H9 (cell line): ENCODE measurements around the gene ANKRD23. TPM values are rescaled to one million over a fixed set of nuclear protein-coding genes. Genes with fewer than 3 reads are reported as not detected.

Experiments used
- DNase-seq: peaks from one replicate; pipeline ENCODE4 v3.0.0-alpha.2; 2017
- H2AFZ ChIP-seq: one replicate; pipeline ENCODE4 v1.6.1; 2013; ENCODE audit warnings: mild to moderate bottlenecking, low read length, control low read depth, moderate library complexity
- H2AK5ac ChIP-seq: 2 replicates; pipeline ENCODE4 v1.6.1; 2013; ENCODE audit warnings: low read length, control low read depth, mixed read lengths; ENCODE audit not compliant: insufficient read length
- H2BK120ac ChIP-seq: one replicate; pipeline ENCODE4 v1.6.1; 2013; ENCODE audit warnings: low read depth, mild to moderate bottlenecking, low read length, control low read depth, inconsistent platforms; ENCODE audit not compliant: poor library complexity, severe bottlenecking
- H2BK12ac ChIP-seq: 2 replicates; pipeline ENCODE4 v1.6.1; 2013; ENCODE audit warnings: low read length, control low read depth, mixed read lengths, low read depth; ENCODE audit not compliant: insufficient read length
- H2BK15ac ChIP-seq: 2 replicates; pipeline ENCODE4 v1.6.1; 2013; ENCODE audit warnings: low read depth, low read length, control low read depth
- H2BK20ac ChIP-seq: one replicate; pipeline ENCODE4 v1.6.1; 2013; ENCODE audit warnings: low read depth, mild to moderate bottlenecking, low read length, control low read depth, inconsistent platforms; ENCODE audit not compliant: poor library complexity, severe bottlenecking
- H2BK5ac ChIP-seq: 2 replicates; pipeline ENCODE4 v1.6.1; 2013; ENCODE audit warnings: low read length, control low read depth, mixed read lengths; ENCODE audit not compliant: insufficient read length
- H3K14ac ChIP-seq: 2 replicates; pipeline ENCODE4 v1.6.1; 2013; ENCODE audit warnings: low read length, control low read depth; ENCODE audit not compliant: insufficient read depth
- H3K18ac ChIP-seq: 2 replicates; pipeline ENCODE4 v1.6.1; 2013; ENCODE audit warnings: low read depth, mild to moderate bottlenecking, mixed read lengths, low read length, control low read depth; ENCODE audit not compliant: insufficient read length
- H3K23ac ChIP-seq: 2 replicates; pipeline ENCODE4 v1.6.1; 2013; ENCODE audit warnings: low read length, control low read depth, mixed read lengths, low read depth; ENCODE audit not compliant: insufficient read length
- H3K23me2 ChIP-seq: 2 replicates; pipeline ENCODE4 v1.6.1; 2013; ENCODE audit warnings: low read depth, mild to moderate bottlenecking, mixed read lengths, low read length, control low read depth; ENCODE audit not compliant: insufficient read length, poor library complexity, severe bottlenecking
- H3K27ac ChIP-seq: 2 replicates; pipeline ENCODE4 v1.5.1; 2013; ENCODE audit warnings: low read length, control low read depth, mixed read lengths, low read depth; ENCODE audit not compliant: insufficient read length
- H3K27me3 ChIP-seq: 2 replicates; pipeline ENCODE4 v1.6.1; 2013; ENCODE audit warnings: low read length, control low read depth, inconsistent platforms; ENCODE audit not compliant: insufficient read depth
- H3K4ac ChIP-seq: 2 replicates; pipeline ENCODE4 v1.6.1; 2013; ENCODE audit warnings: low read depth, mild to moderate bottlenecking, control low read depth, inconsistent platforms, low read length, moderate library complexity
- H3K4me1 ChIP-seq: 2 replicates; pipeline ENCODE4 v1.6.1; 2013; ENCODE audit warnings: low read length, control low read depth, inconsistent platforms; ENCODE audit not compliant: insufficient read depth
- H3K4me2 ChIP-seq: 2 replicates; pipeline ENCODE4 v1.6.1; 2013; ENCODE audit warnings: low read length, control low read depth, mixed read lengths; ENCODE audit not compliant: insufficient read length, insufficient read depth
- H3K56ac ChIP-seq: 2 replicates; pipeline ENCODE4 v1.6.1; 2013; ENCODE audit warnings: low read depth, mild to moderate bottlenecking, mixed read lengths, low read length, control low read depth; ENCODE audit not compliant: insufficient read length
- H3K79me1 ChIP-seq: 2 replicates; pipeline ENCODE4 v1.6.1; 2013; ENCODE audit warnings: low read depth, mild to moderate bottlenecking, moderate library complexity, low read length, control low read depth, inconsistent platforms; ENCODE audit not compliant: insufficient read depth, poor library complexity, severe bottlenecking
- H3K79me2 ChIP-seq: 2 replicates; pipeline ENCODE4 v1.6.1; 2013; ENCODE audit warnings: low read length, control low read depth, inconsistent platforms; ENCODE audit not compliant: insufficient read depth
- H3K9ac ChIP-seq: 2 replicates; pipeline ENCODE4 v1.6.1; 2013; ENCODE audit warnings: low read length, control low read depth, mixed read lengths; ENCODE audit not compliant: insufficient read length; ENCODE audit errors: extremely low read depth
- H3K9me3 ChIP-seq: one replicate; pipeline ENCODE4 v1.6.1; 2013; ENCODE audit warnings: low read depth, low read length, inconsistent platforms; ENCODE audit not compliant: control insufficient read depth
- H3T11ph ChIP-seq: one replicate; pipeline ENCODE4 v1.6.1; 2013; ENCODE audit warnings: mild to moderate bottlenecking, low read length, control low read depth, inconsistent platforms
- H4K20me1 ChIP-seq: one replicate; pipeline ENCODE4 v1.6.1; 2013; ENCODE audit not compliant: control insufficient read depth, insufficient read length, insufficient read depth
- H4K5ac ChIP-seq: 2 replicates; pipeline ENCODE4 v1.6.1; 2013; ENCODE audit warnings: low read depth, mild to moderate bottlenecking, mixed read lengths, low read length, control low read depth; ENCODE audit not compliant: insufficient read length
- H4K8ac ChIP-seq: replicated peaks from 2 replicates; pipeline ENCODE4 v1.6.1; 2013; ENCODE audit warnings: low read length, control low read depth, mixed read lengths, low read depth; ENCODE audit not compliant: insufficient read length
- H4K91ac ChIP-seq: 2 replicates; pipeline ENCODE4 v1.6.1; 2013; ENCODE audit warnings: low read depth, mild to moderate bottlenecking, moderate library complexity, mixed read lengths, low read length, control low read depth; ENCODE audit not compliant: insufficient read length
- H3K27ac Mint-ChIP-seq, 3 experiments: 2 replicates in 2 of 3; 3 replicates in 1 of 3; pipeline ENCODE4 v1.8.0; 2020 to 2021; ENCODE audit warnings: mixed read lengths in 3 of 3, mild to moderate bottlenecking in 1 of 3, moderate library complexity in 1 of 3
- H3K27me3 Mint-ChIP-seq: 2 replicates; pipeline ENCODE4 v1.8.0; 2021; ENCODE audit warnings: low read depth, mild to moderate bottlenecking, moderate library complexity, mixed read lengths
- H3K36me3 Mint-ChIP-seq, 3 experiments: 2 replicates in 2 of 3; 3 replicates in 1 of 3; pipeline ENCODE4 v1.8.0; 2020 to 2021; ENCODE audit warnings: low read depth in 3 of 3, mixed read lengths in 3 of 3; ENCODE audit not compliant: insufficient read depth in 1 of 3
- H3K4me1 Mint-ChIP-seq, 2 experiments: 2 replicates each; pipeline ENCODE4 v1.8.0; 2020; ENCODE audit warnings: mixed read lengths in 2 of 2
- H3K4me3 Mint-ChIP-seq, 2 experiments: 2 replicates in 1 of 2; 3 replicates in 1 of 2; pipeline ENCODE4 v1.8.0; 2020 to 2021; ENCODE audit warnings: mild to moderate bottlenecking in 2 of 2, mixed read lengths in 2 of 2, moderate library complexity in 1 of 2
- H3K9me3 Mint-ChIP-seq, 2 experiments: 2 replicates in 1 of 2; 3 replicates in 1 of 2; pipeline ENCODE4 v1.8.0; 2020; ENCODE audit warnings: mild to moderate bottlenecking in 2 of 2, mixed read lengths in 2 of 2, moderate library complexity in 1 of 2
- CTCF ChIP-seq: fragments of 200-600 bp; sonication (generic); conservative IDR thresholded peaks from 3 replicates; pipeline ENCODE4 v1.8.0; 2021; ENCODE audit warnings: antibody characterized with exemption, mild to moderate bottlenecking
- WGBS: extraction: QIAGEN DNeasy Blood & Tissue Kit; methylation state at CpG from one replicate; pipeline ENCODE4 v1.1.7; 2013; ENCODE audit warnings: missing lambda C conversion rate, low lambda C conversion rate, mixed read lengths; ENCODE audit not compliant: insufficient read length; ENCODE audit errors: extremely low coverage; 5-methylcytosine and 5-hydroxymethylcytosine counted together
- total RNA-seq: library from RNA; stranded (reverse); gene quantifications from 2 replicates; pipeline ENCODE4 v1.2.1, GENCODE V29; 2021

The ANKRD23 gene
- total RNA-seq, 1 experiment from 2014 or later, result 2.4 TPM

GRCh38 chr2:96880891-96881273 lies 37.1 kb upstream of the ANKRD23 start:
- Histone ChIP-seq H4K8ac (no peak overlapping the region), H3K56ac (no peak overlapping the region), H3K23ac (no peak overlapping the region), H3K4me1 (peaks cover 3% of the 10 kb centered on the region; the same call in 1 of the 2 replicates), H2AK5ac (no peak overlapping the region), H2BK120ac (no peak overlapping the region), H2BK20ac (no peak overlapping the region), H4K91ac (no peak overlapping the region), H3K27ac (no peak overlapping the region), H3K79me2 (no peaks in the 10 kb centered on the region), H3K27me3 (no peaks in the 10 kb centered on the region; the same call in 1 of the 2 replicates), H2BK12ac (no peak overlapping the region), H3K23me2 (no peaks in the 10 kb centered on the region), H3K4ac (no peak overlapping the region), H3K79me1 (no peaks in the 10 kb centered on the region), H2BK5ac (no peak overlapping the region), H2AFZ (no peak overlapping the region), H3K4me2 (no peak overlapping the region), H4K20me1 (no peaks in the 10 kb centered on the region), H3T11ph (no peak overlapping the region), H3K9me3 (no peaks in the 10 kb centered on the region), H4K5ac (no peak overlapping the region), H3K9ac (no peak overlapping the region), H2BK15ac (no peak overlapping the region), H3K14ac (no peak overlapping the region), H3K18ac (no peak overlapping the region)
- H3K4me3 Mint-ChIP-seq, result peak overlapping the region; percentile 34 to 52; a peak in 2 of 5 replicates
- no CpG with 5 or more reads among the region's 6 CpGs for WGBS
- no peak for DNase-seq
- H3K4me1 Mint-ChIP-seq, result peaks cover 49 to 51% of the 10 kb centered on the region in 2 experiments
- H3K9me3 Mint-ChIP-seq, result no peaks in the 10 kb centered on the region
- no peaks in the 10 kb centered on the region for H3K36me3 Mint-ChIP-seq
- peaks cover 4% of the 10 kb centered on the region for H3K27me3 Mint-ChIP-seq
- H3K27ac Mint-ChIP-seq, result peak overlapping the region; percentile 87 to 92 (median 90); a peak in 4 of 7 replicates
- no peak for TF ChIP-seq CTCF
